HG03565 (cell line): ENCODE results near the gene TYW1.
"Not testable (repeated sequence)": the region's sequence is repeated elsewhere in the genome, so short reads cannot be mapped to it uniquely, and the experiment has no call there.

Experiments used
- ATAC-seq: cut with Tn5 transposase; IDR thresholded peaks from one replicate; pipeline ENCODE4 v1.9.1; 2021; ENCODE audit warnings: mild to moderate bottlenecking, moderate library complexity; ENCODE audit not compliant: unreplicated experiment

Gene TYW1

DNA sequence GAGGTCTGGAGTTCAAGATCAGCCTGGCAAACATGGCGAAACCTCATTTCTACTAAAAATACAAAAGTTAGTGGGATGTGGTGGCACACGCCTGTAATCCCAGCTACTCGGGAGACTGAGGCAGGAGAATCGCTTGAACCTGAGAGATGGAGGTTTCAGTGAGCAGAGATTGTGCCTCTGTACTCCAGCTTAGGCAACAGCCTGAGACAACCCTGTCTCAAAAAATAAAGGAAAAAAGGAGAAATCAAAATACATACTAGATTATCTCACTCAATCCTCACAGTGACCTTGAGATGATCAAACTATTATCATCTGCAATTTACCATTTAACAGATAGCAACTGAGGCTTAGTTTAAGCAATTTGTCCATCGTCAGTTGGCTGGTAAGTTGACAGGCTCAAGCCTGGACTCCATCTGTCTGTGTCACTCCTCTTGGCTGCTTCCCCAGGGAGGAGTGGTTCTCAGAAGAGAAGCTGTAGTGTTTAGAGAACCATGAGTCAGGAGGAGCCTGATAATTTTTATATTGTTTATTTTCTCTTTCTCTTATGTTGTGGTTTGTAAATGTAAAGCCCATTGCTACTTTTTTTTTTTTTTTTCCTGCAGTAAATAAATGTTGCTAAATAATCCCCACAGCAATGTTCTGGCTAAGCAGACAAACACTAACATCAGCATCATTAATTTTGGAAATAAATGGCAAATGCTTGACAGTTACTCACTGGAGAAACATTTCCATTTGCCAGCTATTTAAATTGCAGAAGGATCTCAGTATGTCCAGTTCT, 46.3 kb downstream of the TYW1 start:
- ATAC-seq: not testable (repeated sequence)

DNA sequence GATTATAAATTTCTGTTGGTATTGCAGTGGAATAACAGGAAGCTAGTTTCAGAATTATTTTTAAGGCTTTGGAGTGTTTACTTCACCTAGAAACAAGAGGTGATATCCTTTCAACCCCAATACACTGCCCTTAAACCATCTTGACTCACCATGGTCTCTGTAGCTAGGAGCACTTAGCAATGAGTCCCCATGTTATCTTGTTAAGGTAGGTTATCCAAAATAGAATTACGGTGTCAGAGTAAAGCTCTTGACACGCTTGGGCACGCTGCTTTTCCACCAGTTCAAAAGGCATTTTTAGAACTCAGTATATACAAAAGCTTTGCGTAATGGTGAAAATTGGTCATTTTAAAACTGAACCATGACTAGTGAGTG, 46.9 kb downstream of the TYW1 start:
- ATAC-seq: not testable (repeated sequence)

DNA sequence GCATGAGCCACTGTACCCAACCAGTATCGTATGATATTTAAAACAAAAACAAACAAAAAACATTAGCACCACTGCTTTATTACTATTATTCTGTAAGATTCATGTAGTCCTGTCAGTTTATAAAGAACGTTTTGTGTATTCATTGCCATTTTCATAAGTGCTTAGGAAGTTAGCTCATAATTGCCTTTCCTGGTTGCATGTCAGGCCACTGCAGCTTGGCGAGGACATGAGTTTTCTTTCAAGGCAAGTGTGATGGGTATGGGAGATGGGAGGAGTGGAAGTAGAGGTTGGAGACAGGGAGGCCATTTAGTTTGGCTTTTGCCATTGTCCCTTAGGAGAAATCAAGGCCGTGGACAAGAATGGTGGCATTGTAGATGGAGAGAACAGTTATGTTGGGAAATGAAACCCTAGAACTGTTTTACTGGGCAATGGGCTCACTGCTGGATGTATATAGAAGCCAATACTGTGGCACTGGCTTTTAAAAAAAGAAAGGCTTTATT, 48.9 kb downstream of the TYW1 start:
- no peak for ATAC-seq

DNA sequence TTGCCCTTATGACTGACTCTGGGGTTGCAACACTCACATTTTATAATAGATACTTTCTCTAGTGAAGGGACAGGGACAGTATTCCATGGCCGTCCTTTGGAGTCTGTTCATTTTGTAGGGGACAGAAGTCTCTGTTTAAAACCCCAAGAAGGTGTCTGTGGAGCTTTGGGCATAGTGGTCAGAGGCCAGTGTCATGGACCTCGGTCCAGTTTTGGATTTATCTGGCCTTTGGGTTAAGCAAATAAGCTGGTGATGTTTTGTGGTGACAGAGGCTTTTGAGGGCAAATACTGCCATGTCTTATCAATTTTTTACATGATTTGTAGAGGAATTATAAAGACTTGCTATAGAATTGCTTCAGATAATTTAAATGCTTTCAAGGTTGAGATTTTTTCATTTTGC, 50.2 kb downstream of the TYW1 start:
- ATAC-seq: not testable (repeated sequence)

DNA sequence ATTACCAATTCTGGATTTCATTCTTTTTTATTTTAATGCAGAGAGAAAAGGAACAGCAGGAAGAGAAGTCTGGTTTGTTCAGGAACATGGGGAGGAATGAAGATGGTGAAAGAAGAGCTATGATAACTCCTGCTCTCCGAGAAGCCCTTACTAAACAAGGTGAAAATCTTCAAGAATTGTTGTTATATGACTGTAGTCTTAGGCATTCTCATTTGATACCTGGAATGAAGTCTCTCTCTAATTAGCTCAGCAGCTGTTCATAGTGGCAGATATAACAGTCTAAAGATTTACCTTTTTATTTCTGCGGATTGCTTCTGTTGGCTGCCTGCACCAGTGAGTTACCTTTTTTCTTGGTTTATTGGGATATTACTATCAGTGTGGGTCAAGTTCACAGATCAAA, 53.3 kb downstream of the TYW1 start:
- ATAC-seq: not testable (repeated sequence)

DNA sequence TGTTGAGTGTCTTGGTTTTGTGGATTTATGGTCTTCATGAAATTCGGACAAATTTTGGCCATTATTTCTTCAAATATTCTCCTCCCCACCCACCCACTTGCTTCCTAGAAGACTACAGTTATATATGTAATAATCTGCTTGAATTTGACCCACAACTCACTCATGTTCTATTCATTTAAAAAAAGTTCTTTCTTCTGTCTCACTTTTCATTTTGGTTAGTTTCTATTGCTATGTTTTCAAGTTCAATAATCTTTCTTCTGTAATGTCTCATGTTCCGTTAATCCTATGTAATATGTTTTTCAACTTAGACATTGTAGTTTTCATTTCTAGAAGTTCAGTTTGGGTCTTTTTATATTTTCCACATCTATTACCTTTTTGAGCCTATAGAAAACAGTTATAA, 55.5 kb downstream of the TYW1 start:
- not testable (repeated sequence) for ATAC-seq

DNA sequence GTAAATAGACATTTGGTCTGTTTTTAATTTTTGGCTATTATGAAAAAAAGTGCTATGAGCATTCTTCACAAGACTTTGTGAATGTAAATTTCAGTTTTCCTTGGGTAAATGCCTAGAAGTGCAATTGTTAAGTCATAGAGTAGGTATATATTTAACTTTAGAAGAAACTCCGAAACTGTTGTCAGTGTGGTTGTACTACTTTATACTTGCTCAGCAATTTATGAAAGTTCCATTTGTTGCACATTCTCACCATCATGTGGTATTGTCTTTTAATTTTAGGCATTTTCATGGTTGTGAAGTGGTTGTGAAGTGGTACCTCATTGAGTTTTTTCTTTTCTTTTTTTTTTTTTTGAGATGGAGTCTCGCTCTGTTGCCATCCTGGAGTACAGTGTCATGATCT, 60.0 kb downstream of the TYW1 start:
- ATAC-seq: no peak

DNA sequence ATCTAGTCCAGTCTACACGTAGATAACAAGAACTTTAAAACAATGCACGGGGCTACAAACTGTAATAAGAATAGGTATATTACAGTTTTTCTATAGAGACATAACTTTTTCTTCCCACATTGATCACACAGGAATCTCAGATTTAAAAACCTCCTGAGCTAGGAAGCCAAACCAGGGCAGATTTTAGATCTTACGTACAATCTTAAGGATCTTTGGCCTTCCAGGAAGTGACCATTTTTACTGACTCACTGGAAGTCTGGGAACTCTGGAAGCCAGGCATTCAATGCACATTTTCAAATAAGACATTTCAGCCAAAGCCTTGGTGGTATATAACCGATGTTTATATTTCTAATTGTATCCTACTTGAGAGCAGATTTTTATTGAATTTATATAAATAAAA, 64.7 kb downstream of the TYW1 start:
- not testable (repeated sequence) for ATAC-seq

DNA sequence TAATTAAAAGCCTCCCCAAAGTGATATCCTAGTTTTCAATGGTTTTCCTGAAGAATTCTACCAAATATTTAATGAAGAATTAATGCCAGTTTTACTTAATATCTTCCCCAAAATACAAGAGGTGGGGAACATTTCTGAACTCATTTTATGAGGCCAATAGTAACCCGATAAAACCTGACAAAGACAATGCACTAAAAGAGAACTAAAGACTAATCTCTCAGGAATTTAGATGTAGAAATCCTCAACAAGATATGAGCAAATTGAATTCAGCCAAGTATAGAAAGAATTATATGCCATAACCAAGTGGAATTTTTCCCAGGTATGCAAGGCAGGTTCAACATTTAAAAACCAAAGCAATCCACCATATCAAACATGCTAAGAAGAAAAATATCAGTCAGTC, 66.2 kb downstream of the TYW1 start:
- ATAC-seq: not testable (repeated sequence)

DNA sequence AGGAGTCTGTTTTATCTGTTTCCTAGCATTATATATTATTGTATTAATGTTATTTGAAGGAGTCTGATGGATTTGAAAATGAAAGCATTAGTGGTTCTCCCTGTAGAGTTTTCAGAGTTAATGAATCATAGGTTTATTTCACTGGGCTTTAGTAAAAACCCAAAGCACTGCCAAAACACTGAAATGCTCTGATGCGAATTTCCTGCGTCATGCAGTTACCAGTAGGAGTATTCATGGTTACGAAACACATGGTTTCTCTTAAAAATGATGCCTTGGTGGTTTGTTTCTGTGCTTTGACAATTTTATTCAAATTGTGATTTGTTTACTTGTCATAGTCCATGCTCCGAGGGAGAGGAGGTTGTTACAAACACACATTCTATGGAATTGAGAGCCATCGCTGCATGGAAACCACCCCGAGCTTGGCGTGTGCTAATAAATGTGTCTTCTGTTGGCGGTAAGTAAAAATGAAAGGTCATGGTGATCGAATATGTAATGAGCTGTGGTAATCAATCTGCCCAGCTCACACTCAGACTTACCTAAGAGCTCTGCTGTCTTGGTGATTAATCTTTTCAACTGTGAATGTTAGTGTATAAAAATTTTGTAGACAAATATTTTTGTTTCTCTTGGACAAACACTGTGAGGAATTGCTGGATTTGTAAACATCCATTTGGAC, 70.5 kb downstream of the TYW1 start:
- ATAC-seq: not testable (repeated sequence)

DNA sequence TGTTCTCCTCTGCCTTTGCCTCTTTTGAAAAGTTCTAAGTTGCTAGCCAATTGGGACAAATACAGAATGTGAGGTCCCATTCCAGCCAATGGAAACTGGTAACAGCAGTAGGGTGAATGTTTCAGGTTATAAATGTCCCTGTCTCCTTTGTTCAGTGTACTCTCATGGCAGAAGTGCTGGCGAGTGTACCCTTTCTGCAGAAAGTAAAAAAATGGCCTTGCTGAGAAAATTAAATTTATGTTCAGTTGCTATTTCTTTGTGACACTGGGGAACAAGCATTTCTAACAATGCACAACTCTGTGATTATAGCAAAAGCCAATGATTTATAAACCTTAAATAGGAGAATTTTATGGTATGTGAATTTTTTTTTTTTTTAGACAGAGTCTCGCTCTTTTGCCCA, 79.5 kb downstream of the TYW1 start:
- ATAC-seq: not testable (repeated sequence)

DNA sequence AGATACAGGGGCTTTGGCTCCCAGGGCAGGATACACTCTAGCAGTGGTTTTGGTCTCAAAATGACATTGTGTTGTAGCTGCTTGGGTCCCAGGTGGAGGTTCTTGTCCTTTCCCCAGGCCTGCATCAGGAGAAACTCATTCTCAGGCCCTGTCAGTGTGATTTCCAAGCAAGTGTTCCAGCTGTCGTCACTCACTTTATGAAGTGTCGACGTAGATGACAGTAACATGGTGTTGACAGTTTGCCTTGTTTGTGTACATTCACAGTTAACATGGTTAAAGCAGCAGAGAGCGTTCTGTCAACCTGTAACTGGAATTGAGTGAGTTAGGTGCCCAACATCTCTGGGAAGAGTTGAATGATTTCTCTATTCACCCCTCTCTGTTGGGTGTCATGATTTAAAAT, 86.2 kb downstream of the TYW1 start:
- ATAC-seq: not testable (repeated sequence)

DNA sequence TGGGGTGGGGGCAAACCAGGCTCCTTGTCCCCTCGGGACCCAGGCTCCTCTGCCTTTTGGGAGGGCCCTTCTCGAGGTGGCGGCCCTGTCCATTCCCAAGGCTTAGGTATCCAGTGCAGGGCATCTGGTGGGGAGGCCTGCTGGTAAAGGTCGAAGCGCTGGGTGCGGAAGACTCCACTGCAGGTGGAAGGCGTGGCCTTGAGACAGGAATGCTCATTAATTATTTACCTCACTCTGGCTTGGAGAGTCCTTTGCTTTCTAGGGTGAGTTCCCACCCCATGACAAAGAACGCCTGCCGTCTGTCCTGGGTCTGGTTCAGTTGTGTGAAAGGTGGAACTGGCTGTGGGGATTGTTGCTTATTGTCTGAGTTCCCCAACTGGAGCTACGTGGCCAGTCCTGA, 92.6 kb downstream of the TYW1 start:
- not testable (repeated sequence) for ATAC-seq

DNA sequence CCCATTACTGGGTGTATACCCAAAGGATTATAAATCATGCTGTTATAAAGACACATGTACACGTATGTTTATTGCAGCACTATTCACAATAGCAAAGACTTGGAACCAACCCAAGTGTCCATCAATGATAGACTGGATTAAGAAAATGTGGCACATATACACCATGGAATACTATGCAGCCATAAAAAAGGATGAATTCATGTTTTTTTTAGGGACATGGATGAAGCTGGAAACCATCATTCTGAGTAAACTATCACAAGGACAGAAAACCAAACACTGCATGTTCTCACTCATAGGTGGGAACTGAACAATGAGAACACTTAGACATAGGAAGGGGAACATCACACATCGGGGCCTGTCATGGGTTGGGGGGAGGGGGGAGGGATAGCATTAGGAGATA, 94.4 kb downstream of the TYW1 start:
- ATAC-seq: not testable (repeated sequence)

DNA sequence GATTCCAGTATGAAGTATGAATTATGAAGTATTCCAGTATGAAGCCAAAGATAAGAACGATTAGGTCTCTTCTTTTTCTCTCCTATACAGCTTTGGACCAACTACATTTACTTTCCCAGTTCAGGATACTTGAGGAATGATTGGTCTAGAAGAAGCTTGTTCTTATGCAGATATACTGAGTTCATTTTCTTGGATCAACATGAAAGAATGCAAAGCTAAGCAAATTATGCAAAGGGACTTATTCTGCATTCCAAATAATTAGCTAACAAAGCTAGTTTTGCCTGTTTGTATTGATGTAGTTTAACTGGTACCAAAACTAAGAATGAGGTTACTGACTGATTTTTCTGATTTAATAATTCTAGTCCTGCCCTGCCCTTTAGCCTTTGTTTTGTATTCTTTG, 101.4 kb downstream of the TYW1 start:
- not testable (repeated sequence) for ATAC-seq

DNA sequence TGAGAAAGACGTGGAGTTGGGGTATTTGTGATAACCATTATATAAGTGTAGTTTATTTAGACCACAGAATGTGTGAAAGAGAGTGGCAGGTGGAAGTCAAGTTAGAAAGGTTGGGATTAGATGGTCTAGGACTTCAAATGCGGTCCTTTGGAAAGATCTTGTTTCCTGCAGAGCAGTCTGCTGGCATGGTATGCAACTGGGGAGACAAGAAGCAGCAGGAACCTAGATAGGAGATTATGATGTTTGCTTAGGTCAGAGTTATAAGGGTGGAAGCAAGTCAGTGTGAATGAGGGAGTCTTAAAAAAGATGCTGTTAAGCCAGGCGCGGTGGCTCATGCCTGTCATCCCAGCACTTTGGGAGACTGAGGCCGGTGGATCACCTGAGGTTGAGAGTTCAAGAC, 102.8 kb downstream of the TYW1 start:
- not testable (repeated sequence) for ATAC-seq

DNA sequence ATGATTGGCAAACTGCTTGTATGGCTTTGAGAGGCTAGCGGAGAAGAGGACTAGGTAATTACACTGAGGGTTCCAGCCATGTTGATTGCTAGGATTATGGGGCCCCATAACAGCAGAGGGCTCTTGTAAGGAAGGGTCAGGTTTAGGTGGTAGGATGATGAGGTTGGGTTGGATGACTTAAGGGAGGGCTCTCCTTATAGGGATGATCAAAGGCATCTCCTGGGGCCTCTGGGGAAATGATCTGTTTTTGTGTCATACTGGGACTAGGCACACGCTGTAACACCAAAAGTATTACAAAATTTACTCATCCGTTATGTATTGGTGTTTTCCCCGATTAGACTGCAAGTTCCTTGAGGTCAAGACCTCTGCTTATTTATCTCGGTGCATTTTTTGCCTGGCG, 103.4 kb downstream of the TYW1 start:
- not testable (repeated sequence) for ATAC-seq

DNA sequence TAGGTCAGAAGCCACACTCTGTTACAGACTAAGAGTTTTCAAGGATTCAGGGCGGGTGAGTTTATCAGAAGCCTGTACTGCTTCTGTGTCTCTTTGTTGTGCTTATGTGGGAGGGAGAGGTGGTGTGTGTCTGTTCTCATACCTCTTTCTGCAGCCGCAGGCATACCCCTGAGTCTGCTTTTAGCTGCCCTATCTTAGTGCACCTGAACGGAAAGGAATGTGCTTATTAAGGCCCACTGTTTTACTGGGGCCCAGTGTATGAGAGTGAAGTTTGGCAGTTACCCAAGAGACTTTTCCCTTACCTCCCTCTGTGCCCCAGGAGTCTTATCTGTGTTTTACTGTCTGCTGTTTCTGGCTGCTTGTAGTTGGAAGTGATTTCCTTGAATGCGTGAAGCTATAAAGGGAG, 104.3 kb downstream of the TYW1 start:
- ATAC-seq: no peak

DNA sequence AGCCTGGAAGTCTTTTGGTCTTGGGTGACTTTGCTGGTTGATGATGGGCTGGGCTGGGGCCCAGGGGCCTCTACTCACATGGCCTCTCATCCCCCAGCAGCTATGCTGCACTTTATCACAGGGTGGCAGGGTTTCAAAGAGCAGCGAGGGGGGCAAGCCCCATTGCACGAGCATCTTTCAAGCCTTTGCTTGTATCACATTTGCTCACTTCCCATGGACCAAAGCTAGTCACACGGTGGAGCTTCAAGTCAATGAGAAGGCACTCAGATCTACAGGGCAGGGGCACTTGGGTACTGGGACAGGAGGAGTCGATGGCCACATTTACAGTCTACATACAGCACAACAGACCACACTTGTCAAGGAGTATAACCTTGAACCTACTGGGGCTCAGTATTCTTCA, 108.3 kb downstream of the TYW1 start:
- ATAC-seq: not testable (repeated sequence)

DNA sequence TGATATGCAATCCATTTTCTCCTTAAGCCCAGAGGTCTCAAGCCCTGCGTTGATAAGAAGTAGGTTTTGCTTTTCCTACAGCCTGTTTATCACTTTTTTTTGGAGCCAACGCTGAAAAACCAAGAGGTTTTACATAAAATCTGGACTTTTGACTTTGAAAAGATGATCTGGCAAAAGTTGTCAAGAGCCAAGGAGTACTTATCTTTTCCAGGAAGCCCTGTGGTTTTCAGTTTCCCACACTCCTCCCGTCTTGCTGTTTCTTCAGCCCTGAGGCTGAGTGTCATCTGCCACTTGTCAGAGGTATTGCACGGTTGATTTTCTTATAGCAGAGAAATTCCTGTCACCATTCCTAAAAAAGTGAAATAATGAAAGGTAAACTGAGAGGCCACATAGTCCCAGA, 108.7 kb downstream of the TYW1 start:
- no peak for ATAC-seq

DNA sequence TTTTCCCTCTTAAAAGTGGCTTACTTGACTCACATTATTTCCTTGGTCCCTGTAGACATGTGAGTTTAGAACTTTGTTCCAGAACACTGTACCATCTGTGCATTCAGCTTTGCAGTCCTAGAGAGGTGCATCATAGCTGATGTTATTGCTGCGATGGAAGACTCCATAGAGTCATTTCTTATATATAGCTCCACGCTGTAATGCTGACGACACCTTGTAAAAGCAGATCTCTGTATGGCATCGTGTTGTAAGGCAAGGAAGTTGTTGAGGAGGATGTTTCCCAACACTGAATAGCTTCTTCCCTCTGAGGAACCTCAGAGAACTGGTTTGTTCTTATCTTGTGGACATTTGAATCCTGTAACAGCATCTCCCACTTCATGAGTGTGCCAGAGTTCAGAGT, 109.6 kb downstream of the TYW1 start:
- ATAC-seq: not testable (repeated sequence)

DNA sequence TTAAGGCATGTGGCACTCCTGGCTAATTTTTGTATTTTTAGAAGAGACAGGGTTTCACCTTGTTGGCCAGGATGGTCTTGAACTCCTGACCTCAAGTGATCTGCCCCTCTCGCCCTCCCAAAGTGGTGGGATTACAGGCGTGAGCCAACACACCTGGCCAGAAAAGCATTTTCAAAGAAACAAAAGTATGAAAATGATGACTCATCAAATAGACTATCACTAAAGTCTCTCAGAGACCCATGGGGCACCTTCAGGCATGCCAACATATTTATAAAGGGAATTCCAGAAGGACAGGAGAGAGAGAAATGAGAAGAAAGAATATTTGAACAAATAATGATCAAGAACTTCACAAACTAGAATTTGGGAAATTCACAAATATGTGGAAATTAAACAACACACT, 114.7 kb downstream of the TYW1 start:
- not testable (repeated sequence) for ATAC-seq
